Vagina (tissue), 2 donors: ENCODE data around the gene TVP23A. TPM values are rescaled to one million over a fixed set of nuclear protein-coding genes. Genes with fewer than 3 reads are reported as not detected.

Source experiments
- DNase-seq, 2 donors: peaks; one replicate each; pipeline ENCODE4 v3.0.0-alpha.2; 2017; ENCODE audit errors: extremely low spot score in 2 of 2
- H3K27ac ChIP-seq: fragments of 200-600 bp; sonication (generic); one replicate; pipeline ENCODE4 v1.5.1; 2019
- H3K27me3 ChIP-seq: fragments of 200-600 bp; sonication (generic); one replicate; pipeline ENCODE4 v1.5.1; 2019
- H3K36me3 ChIP-seq, 2 donors: fragments of 200-600 bp; sonication (generic); one replicate each; pipeline ENCODE4 v1.5.1; 2017 to 2019
- H3K4me1 ChIP-seq: fragments of 200-600 bp; sonication (generic); one replicate; pipeline ENCODE4 v1.5.1; 2019
- H3K4me3 ChIP-seq, 2 donors: fragments of 200-600 bp; sonication (generic); 1 replicate in 1 of 2; 2 replicates in 1 of 2; pipeline ENCODE4 v1.5.1; 2016 to 2019
- H3K9me3 ChIP-seq: fragments of 200-600 bp; sonication (generic); one replicate; pipeline ENCODE4 v1.5.1; 2019
- CTCF ChIP-seq, 3 experiments: fragments of 450-650 bp in 2 of 3; fragments of 200-600 bp in 1 of 3; sonication (generic) in 1 of 3; IDR thresholded peaks; one replicate each; pipeline ENCODE4 v1.5.1; 2017 to 2019; ENCODE audit warnings: antibody characterized with exemption in 3 of 3, mild to moderate bottlenecking in 2 of 3, moderate library complexity in 2 of 3
- POLR2A ChIP-seq, 2 donors: fragments of 450-650 bp; IDR thresholded peaks; one replicate each; pipeline ENCODE4 v1.6.1; 2017; ENCODE audit warnings: antibody characterized with exemption in 2 of 2, mild to moderate bottlenecking in 2 of 2, moderate library complexity in 2 of 2
- POLR2AphosphoS5 ChIP-seq, 2 donors: sonication (generic); formaldehyde crosslinking; IDR thresholded peaks; one replicate each; pipeline ENCODE4 v1.9.0; 2017; ENCODE audit warnings: antibody characterized with exemption in 2 of 2, mild to moderate bottlenecking in 2 of 2, low read depth in 1 of 2; ENCODE audit not compliant: insufficient read depth in 1 of 2
- intact Hi-C: fragments of 100-400 bp; cut with DNase I; formaldehyde crosslinking; loops from one replicate; pipeline ENCODE4 v1.15.1; 2023
- total RNA-seq: library from RNA; depleted of rRNA; stranded (reverse); fragments of >200 nt; gene quantifications from one replicate; pipeline ENCODE4 v1.2.3, GENCODE V29; 2016

The TVP23A gene
- total RNA-seq, 1 donor from 2014 or later = 0.98 TPM

- Histone ChIP-seq H3K27me3 (no peaks in the 10 kb centered on the region), H3K4me1 (no peaks in the 10 kb centered on the region), H3K27ac (no peak overlapping the region), H3K36me3 (peaks cover 0 to 29% of the 10 kb centered on the region in 2 donors), H3K4me3 (no peak overlapping the region), H3K9me3 (no peaks in the 10 kb centered on the region)
- no peak for TF ChIP-seq POLR2AphosphoS5 (IDR thresholded peaks at IDR 0.05; ENCODE audit: insufficient read depth in 1 of 2, low read depth in 1 of 2)
- TF ChIP-seq POLR2A (IDR thresholded peaks at IDR 0.05) = no peak
- no peak for TF ChIP-seq CTCF (IDR thresholded peaks at IDR 0.05)
- intact Hi-C loops = loop anchor here (10.0 kb wide), 1 partner anchor 152 kb away; no protein-coding TSS in a partner anchor
- DNase-seq = no peak
Measured at GRCh38 chr16:10752843-10753523, 65.6 kb downstream of the TVP23A start.

- intact Hi-C loops = loop anchor here (10.0 kb wide), 1 partner anchor 154 kb away; no protein-coding TSS in a partner anchor
Measured at GRCh38 chr16:10751291-10751697, 67.3 kb downstream of the TVP23A start.

GRCh38 chr16:10750793-10751192, 67.8 kb downstream of the TVP23A start:
- H3K36me3 ChIP-seq = peaks cover 0 to 22% of the 10 kb centered on the region in 2 donors
- intact Hi-C loops = loop anchor here (10.0 kb wide), 1 partner anchor 154 kb away; no protein-coding TSS in a partner anchor

More at GRCh38 chr16:10751291-10751697, 67.3 kb downstream of the TVP23A start:
- H3K27me3 ChIP-seq = no peaks in the 10 kb centered on the region
- no peaks in the 10 kb centered on the region for H3K9me3 ChIP-seq
- no peak overlapping the region for H3K4me3 ChIP-seq
- H3K27ac ChIP-seq = no peak overlapping the region
- no peak for DNase-seq
- peaks cover 0 to 27% of the 10 kb centered on the region in 2 donors for H3K36me3 ChIP-seq
- no peak for TF ChIP-seq POLR2AphosphoS5 (IDR thresholded peaks at IDR 0.05; ENCODE audit: insufficient read depth in 1 of 2, low read depth in 1 of 2)
- TF ChIP-seq POLR2A (IDR thresholded peaks at IDR 0.05) = no peak
- no peak for TF ChIP-seq CTCF (IDR thresholded peaks at IDR 0.05)
- peaks cover 1% of the 10 kb centered on the region for H3K4me1 ChIP-seq

GRCh38 chr16:10745841-10746240, 72.8 kb downstream of the TVP23A start:
- intact Hi-C loops = no loop called here
- no peak for TF ChIP-seq CTCF (IDR thresholded peaks at IDR 0.05)
- no peak for TF ChIP-seq POLR2A (IDR thresholded peaks at IDR 0.05)
- no peak for TF ChIP-seq POLR2AphosphoS5 (IDR thresholded peaks at IDR 0.05; ENCODE audit: insufficient read depth in 1 of 2, low read depth in 1 of 2)
- Histone ChIP-seq H3K27me3 (no peaks in the 10 kb centered on the region), H3K4me3 (no peak overlapping the region), H3K36me3 (peaks cover 0 to 22% of the 10 kb centered on the region in 2 donors), H3K4me1 (peaks cover 29% of the 10 kb centered on the region), H3K27ac (no peak overlapping the region), H3K9me3 (no peaks in the 10 kb centered on the region)
- no peak for DNase-seq

More at GRCh38 chr16:10750793-10751192, 67.8 kb downstream of the TVP23A start:
- TF ChIP-seq POLR2AphosphoS5 (IDR thresholded peaks at IDR 0.05; ENCODE audit: insufficient read depth in 1 of 2, low read depth in 1 of 2) (no peak), POLR2A (IDR thresholded peaks at IDR 0.05) (no peak), CTCF (IDR thresholded peaks at IDR 0.05) (no peak)
- Histone ChIP-seq H3K27ac (no peak overlapping the region), H3K4me3 (no peak overlapping the region), H3K27me3 (no peaks in the 10 kb centered on the region), H3K4me1 (peaks cover 6% of the 10 kb centered on the region), H3K9me3 (no peaks in the 10 kb centered on the region)
- no peak for DNase-seq
